HCT116 (cell line): ENCODE results near the gene ABCF3. TPM values are rescaled to one million over a fixed set of nuclear protein-coding genes. Genes with fewer than 3 reads are reported as not detected.

ENCODE experiments used
- ATAC-seq: fragments of 200-7000 bp; cut with Tn5 transposase; 2 replicates; pipeline ENCODE4 v1.9.1; 2020; ENCODE audit warnings: mild to moderate bottlenecking, moderate library complexity
- BruUV-seq: library from RNA; stranded (reverse); fragments of 400-500 nt; replicated peaks from 2 replicates; lab custom pipeline; 2021; lab: Mats Ljungman, UMichigan
- CTCF ChIA-PET: fragments of 300-600 bp; sonication (Branson Sonifier 250); formaldehyde crosslinking; loops from one replicate; lab custom pipeline; 2021; ENCODE audit warnings: antibody characterized with exemption; lab: Charles Lee
- POLR2A ChIA-PET: fragments of 300-600, 350-600 bp; sonication (Branson Sonifier 250); formaldehyde crosslinking; loops from one replicate; lab custom pipeline; 2021; ENCODE audit warnings: antibody characterized with exemption; lab: Charles Lee
- RAD21 ChIA-PET, 2 experiments: fragments of 300-600 bp; sonication (Branson Sonifier 250); formaldehyde crosslinking; loops; one replicate each; lab custom pipeline; 2023; ENCODE audit warnings: low total read pairs in 2 of 2; ENCODE audit not compliant: uncharacterized antibody in 2 of 2, unreplicated experiment in 2 of 2, low non-redundant PET in 1 of 2; lab: Charles Lee
- DNase-seq: peaks from one replicate; pipeline ENCODE4 v3.0.0-alpha.2; 2010; ENCODE audit warnings: low read depth, low spot score
- H2AFZ ChIP-seq: fragments of 200-600 bp; shearing (Covaris generic), sonication (generic); 2 replicates; pipeline ENCODE4 v1.6.1; 2017; ENCODE audit warnings: low read depth, mixed run types, mixed read lengths, antibody characterized with exemption, low read length; ENCODE audit not compliant: poor library complexity, severe bottlenecking
- H3K27ac ChIP-seq: 2 replicates; pipeline ENCODE4 v1.5.1; 2012; ENCODE audit warnings: low read depth, low read length
- H3K27me3 ChIP-seq: fragments of 200-600 bp; sonication (generic); 2 replicates; pipeline ENCODE4 v1.6.1; 2016; ENCODE audit warnings: mixed run types, low read length, mixed read lengths; ENCODE audit not compliant: insufficient read depth
- H3K36me3 ChIP-seq, 2 experiments: fragments of 200-500 bp in 1 of 2; fragments of 200-600 bp in 1 of 2; sonication (Bioruptor generic) in 1 of 2; sonication (generic) in 1 of 2; 2 replicates each; pipeline versions ENCODE4 v1.5.1 to v1.6.1; 2014 to 2016; ENCODE audit warnings: low read length in 2 of 2, inconsistent platforms in 1 of 2, mixed read lengths in 1 of 2, mixed run types in 1 of 2; ENCODE audit not compliant: insufficient read depth in 2 of 2, control insufficient read depth in 1 of 2
- H3K4me1 ChIP-seq, 2 experiments: fragments of 200-600 bp in 1 of 2; sonication (generic) in 1 of 2; 2 replicates each; pipeline versions ENCODE4 v1.5.1 to v1.6.1; 2012 to 2017; ENCODE audit warnings: low read length in 2 of 2, inconsistent platforms in 1 of 2, mild to moderate bottlenecking in 1 of 2, mixed read lengths in 1 of 2, mixed run types in 1 of 2, moderate library complexity in 1 of 2; ENCODE audit not compliant: insufficient read depth in 2 of 2, control insufficient read depth in 1 of 2
- H3K4me2 ChIP-seq: fragments of 200-600 bp; sonication (generic); 2 replicates; pipeline ENCODE4 v1.6.1; 2017; ENCODE audit warnings: mixed run types, low read length, mixed read lengths
- H3K4me3 ChIP-seq, 2 experiments: fragments of 200-600 bp in 1 of 2; sonication (generic) in 1 of 2; replicated peaks in 1 of 2; 2 replicates each; pipeline ENCODE4 v1.5.1; 2011 to 2016; ENCODE audit warnings: low read length in 2 of 2, control low read depth in 1 of 2, low read depth in 1 of 2, mild to moderate bottlenecking in 1 of 2, mixed read lengths in 1 of 2, mixed run types in 1 of 2
- H3K79me2 ChIP-seq: fragments of 200-600 bp; sonication (generic); 2 replicates; pipeline ENCODE4 v1.6.1; 2017; ENCODE audit warnings: mild to moderate bottlenecking, mixed run types, low read length, moderate library complexity, mixed read lengths; ENCODE audit not compliant: insufficient read depth
- H3K9ac ChIP-seq: fragments of 200-600 bp; sonication (generic); 2 replicates; pipeline ENCODE4 v1.6.1; 2016; ENCODE audit warnings: low read length, mixed read lengths
- H3K9me2 ChIP-seq: fragments of 200-600 bp; sonication (generic), shearing (Covaris generic); 2 replicates; pipeline ENCODE4 v1.6.1; 2017; ENCODE audit warnings: mixed run types, mild to moderate bottlenecking, moderate library complexity; ENCODE audit not compliant: insufficient read depth
- H3K9me3 ChIP-seq, 2 experiments: fragments of 200-500 bp in 1 of 2; fragments of 200-600 bp in 1 of 2; sonication (Bioruptor generic) in 1 of 2; sonication (generic) in 1 of 2; 2 replicates each; pipeline ENCODE4 v1.6.1; 2014 to 2017; ENCODE audit warnings: low read length in 2 of 2, mixed read lengths in 2 of 2, inconsistent platforms in 1 of 2, low read depth in 1 of 2, mild to moderate bottlenecking in 1 of 2, mixed run types in 1 of 2, moderate library complexity in 1 of 2; ENCODE audit not compliant: control insufficient read depth in 1 of 2, insufficient read depth in 1 of 2
- H4K20me1 ChIP-seq: fragments of 200-600 bp; sonication (generic), shearing (Covaris generic); 2 replicates; pipeline ENCODE4 v1.6.1; 2017; ENCODE audit warnings: mixed run types, mild to moderate bottlenecking, moderate library complexity; ENCODE audit not compliant: insufficient read depth
- CBX3 ChIP-seq: IDR thresholded peaks from 2 replicates; pipeline ENCODE4 v1.6.1; 2012; ENCODE audit warnings: low read depth
- CEBPB ChIP-seq: IDR thresholded peaks from 2 replicates; pipeline ENCODE4 v1.6.1; 2012; ENCODE audit warnings: low read depth
- ELF1 ChIP-seq: IDR thresholded peaks from 2 replicates; pipeline ENCODE4 v1.6.1; 2012; ENCODE audit warnings: low read depth, borderline replicate concordance
- EZH2phosphoT487 ChIP-seq: fragments of 200-600 bp; IDR thresholded peaks from 2 replicates; pipeline ENCODE4 v1.6.1; 2018; ENCODE audit warnings: antibody characterized with exemption, borderline replicate concordance
- FOSL1 ChIP-seq: IDR thresholded peaks from 2 replicates; pipeline ENCODE4 v1.6.1; 2012; ENCODE audit warnings: low read depth
- JUND ChIP-seq: IDR thresholded peaks from 2 replicates; pipeline ENCODE4 v1.6.1; 2012
- POLR2A ChIP-seq: IDR thresholded peaks from 2 replicates; pipeline ENCODE4 v1.7.0; 2011; ENCODE audit warnings: borderline replicate concordance; ENCODE audit not compliant: insufficient read depth, insufficient read length; ENCODE audit errors: extremely low read depth
- RAD21 ChIP-seq: IDR thresholded peaks from 2 replicates; pipeline ENCODE4 v1.6.1; 2012; ENCODE audit warnings: low read depth, mild to moderate bottlenecking
- SIN3A ChIP-seq: IDR thresholded peaks from 2 replicates; pipeline ENCODE4 v1.6.1; 2012; ENCODE audit warnings: low read depth
- SRF ChIP-seq: IDR thresholded peaks from 2 replicates; pipeline ENCODE4 v1.6.1; 2012; ENCODE audit warnings: low read depth
- YY1 ChIP-seq: IDR thresholded peaks from 2 replicates; pipeline ENCODE4 v1.6.1; 2011; ENCODE audit warnings: low read length, low read depth, moderate library complexity, mild to moderate bottlenecking; ENCODE audit not compliant: insufficient replicate concordance; ENCODE audit errors: extremely low read depth
- ZFX ChIP-seq: fragments of 450-650 bp; IDR thresholded peaks from 2 replicates; pipeline ENCODE4 v1.6.1; 2017
- intact Hi-C: fragments of 100-400 bp; cut with micrococcal nuclease; formaldehyde crosslinking; loops from 2 replicates; pipeline ENCODE4 v1.10.0; 2022
- total RNA-seq: library from RNA; stranded (reverse); gene quantifications from one replicate; pipeline ENCODE4 v1.2.1, GENCODE V29; 2021; ENCODE audit not compliant: unreplicated experiment
- TF ChIP-seq, protein P1 (sequence below): IDR thresholded peaks from 2 replicates; pipeline ENCODE4 v1.6.1; 2012
- TF ChIP-seq, protein P2 (sequence below): IDR thresholded peaks from 2 replicates; pipeline ENCODE4 v1.6.1; 2012
- TF ChIP-seq, protein P3 (sequence below), 3 experiments: fragments of 200-600 bp in 1 of 3; sonication (generic) in 1 of 3; IDR thresholded peaks in 2 of 3; conservative IDR thresholded peaks in 1 of 3; 2 replicates each; pipeline ENCODE4 v1.5.1; 2012 to 2017; ENCODE audit warnings: low read depth in 2 of 3, low read length in 2 of 3, antibody characterized with exemption in 1 of 3, borderline replicate concordance in 1 of 3, control low read depth in 1 of 3, mild to moderate bottlenecking in 1 of 3, mixed read lengths in 1 of 3, mixed run types in 1 of 3, moderate library complexity in 1 of 3; ENCODE audit not compliant: insufficient read depth in 1 of 3
- TF ChIP-seq, protein P4 (sequence below): IDR thresholded peaks from 2 replicates; pipeline ENCODE4 v1.6.1; 2011; ENCODE audit warnings: mild to moderate bottlenecking, low read length, moderate library complexity; ENCODE audit not compliant: insufficient replicate concordance; ENCODE audit errors: extremely low read depth

ABCF3 gene
- total RNA-seq, 1 experiment from 2014 or later, result 74.6 TPM

DNA sequence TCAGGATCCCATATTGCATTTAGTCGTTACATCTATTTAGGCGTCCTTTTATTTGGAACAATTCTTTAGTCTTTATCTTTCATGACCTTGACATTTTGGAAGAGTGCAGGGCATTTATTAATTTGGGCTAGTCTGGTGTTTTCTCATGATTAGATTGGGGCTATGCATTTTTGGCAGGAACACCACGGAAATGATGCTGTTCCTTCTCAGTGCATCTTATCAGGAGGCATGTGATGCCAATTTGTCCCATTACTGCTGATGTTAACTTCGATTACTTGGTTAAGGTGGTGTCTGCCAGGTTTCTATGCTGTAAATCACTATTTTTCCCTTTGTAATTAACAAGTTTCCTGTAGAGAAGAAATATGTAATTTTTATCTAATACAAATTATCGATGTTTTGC is 25.3 kb downstream of the ABCF3 start:
- no peak for ATAC-seq
- Histone ChIP-seq H2AFZ (no peak overlapping the region), H3K36me3 (no peaks in the 10 kb centered on the region), H3K27me3 (no peaks in the 10 kb centered on the region), H3K9me3 (no peaks in the 10 kb centered on the region), H3K27ac (no peak overlapping the region)
- intact Hi-C loops, result no loop called here
- CTCF ChIA-PET, result interaction anchor here (0.8 kb wide), 1 partner anchor 16 kb away, joined by 3 read pairs; no protein-coding TSS in a partner anchor
- TF ChIP-seq POLR2A (no peak), SIN3A (no peak), JUND (no peak), ZFX (no peak), RAD21 (no peak), CBX3 (no peak), ELF1 (no peak), YY1 (no peak), CEBPB (no peak), SRF (no peak), EZH2phosphoT487 (no peak), FOSL1 (no peak)
- TF ChIP-seq, protein P1, sequence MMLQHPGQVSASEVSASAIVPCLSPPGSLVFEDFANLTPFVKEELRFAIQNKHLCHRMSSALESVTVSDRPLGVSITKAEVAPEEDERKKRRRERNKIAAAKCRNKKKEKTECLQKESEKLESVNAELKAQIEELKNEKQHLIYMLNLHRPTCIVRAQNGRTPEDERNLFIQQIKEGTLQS, result no peak
- TF ChIP-seq, protein P2, sequence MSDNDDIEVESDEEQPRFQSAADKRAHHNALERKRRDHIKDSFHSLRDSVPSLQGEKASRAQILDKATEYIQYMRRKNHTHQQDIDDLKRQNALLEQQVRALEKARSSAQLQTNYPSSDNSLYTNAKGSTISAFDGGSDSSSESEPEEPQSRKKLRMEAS, result no peak
- TF ChIP-seq, protein P3, sequence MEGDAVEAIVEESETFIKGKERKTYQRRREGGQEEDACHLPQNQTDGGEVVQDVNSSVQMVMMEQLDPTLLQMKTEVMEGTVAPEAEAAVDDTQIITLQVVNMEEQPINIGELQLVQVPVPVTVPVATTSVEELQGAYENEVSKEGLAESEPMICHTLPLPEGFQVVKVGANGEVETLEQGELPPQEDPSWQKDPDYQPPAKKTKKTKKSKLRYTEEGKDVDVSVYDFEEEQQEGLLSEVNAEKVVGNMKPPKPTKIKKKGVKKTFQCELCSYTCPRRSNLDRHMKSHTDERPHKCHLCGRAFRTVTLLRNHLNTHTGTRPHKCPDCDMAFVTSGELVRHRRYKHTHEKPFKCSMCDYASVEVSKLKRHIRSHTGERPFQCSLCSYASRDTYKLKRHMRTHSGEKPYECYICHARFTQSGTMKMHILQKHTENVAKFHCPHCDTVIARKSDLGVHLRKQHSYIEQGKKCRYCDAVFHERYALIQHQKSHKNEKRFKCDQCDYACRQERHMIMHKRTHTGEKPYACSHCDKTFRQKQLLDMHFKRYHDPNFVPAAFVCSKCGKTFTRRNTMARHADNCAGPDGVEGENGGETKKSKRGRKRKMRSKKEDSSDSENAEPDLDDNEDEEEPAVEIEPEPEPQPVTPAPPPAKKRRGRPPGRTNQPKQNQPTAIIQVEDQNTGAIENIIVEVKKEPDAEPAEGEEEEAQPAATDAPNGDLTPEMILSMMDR (IDR thresholded peaks at IDR 0.05 in 2 of 3, conservative IDR thresholded peaks at IDR 0.05 in 1 of 3; ENCODE audit: borderline replicate concordance in 1 of 3, insufficient read depth in 1 of 3, low read depth in 2 of 3, low read length in 2 of 3), result no peak
- TF ChIP-seq, protein P4, sequence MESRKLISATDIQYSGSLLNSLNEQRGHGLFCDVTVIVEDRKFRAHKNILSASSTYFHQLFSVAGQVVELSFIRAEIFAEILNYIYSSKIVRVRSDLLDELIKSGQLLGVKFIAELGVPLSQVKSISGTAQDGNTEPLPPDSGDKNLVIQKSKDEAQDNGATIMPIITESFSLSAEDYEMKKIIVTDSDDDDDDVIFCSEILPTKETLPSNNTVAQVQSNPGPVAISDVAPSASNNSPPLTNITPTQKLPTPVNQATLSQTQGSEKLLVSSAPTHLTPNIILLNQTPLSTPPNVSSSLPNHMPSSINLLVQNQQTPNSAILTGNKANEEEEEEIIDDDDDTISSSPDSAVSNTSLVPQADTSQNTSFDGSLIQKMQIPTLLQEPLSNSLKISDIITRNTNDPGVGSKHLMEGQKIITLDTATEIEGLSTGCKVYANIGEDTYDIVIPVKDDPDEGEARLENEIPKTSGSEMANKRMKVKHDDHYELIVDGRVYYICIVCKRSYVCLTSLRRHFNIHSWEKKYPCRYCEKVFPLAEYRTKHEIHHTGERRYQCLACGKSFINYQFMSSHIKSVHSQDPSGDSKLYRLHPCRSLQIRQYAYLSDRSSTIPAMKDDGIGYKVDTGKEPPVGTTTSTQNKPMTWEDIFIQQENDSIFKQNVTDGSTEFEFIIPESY, result no peak
- TF ChIP-seq, all 23 proteins: peak for 0
- Histone ChIP-seq H4K20me1 (no peaks in the 10 kb centered on the region), H3K4me2 (no peak overlapping the region), H3K79me2 (no peaks in the 10 kb centered on the region), H3K9me2 (no peaks in the 10 kb centered on the region), H3K4me3 (no peak overlapping the region), H3K9ac (no peak overlapping the region), H3K4me1 (no peaks in the 10 kb centered on the region)
- DNase-seq, result no peak
- no TSS peak for BruUV-seq
- ChIA-PET RAD21 (no interaction called here), POLR2A (no interaction called here)
